Measurements from ENCODE around the gene DOCK9. TPM values are rescaled to one million over a fixed set of nuclear protein-coding genes. Genes with fewer than 3 reads are reported as not detected.

Gene DOCK9
- total RNA-seq, 4 donors from 2014 or later: 121 to 240 (median 200) TPM

GRCh38 chr13:98950705-98951104 lies 27.2 kb downstream of the DOCK9 start:
- peak in 1 of 2 donors; percentile 20 for DNase-seq (ENCODE audit: low spot score in 2 of 2)
- Histone ChIP-seq H3K27ac (no peak overlapping the region), H3K4me3 (no peak overlapping the region), H3K4me1 (peaks cover 15% of the 10 kb centered on the region), H3K36me3 (peaks cover 10% of the 10 kb centered on the region), H3K27me3 (no peaks in the 10 kb centered on the region), H3K9me3 (no peaks in the 10 kb centered on the region)
- no peak for TF ChIP-seq CTCF (IDR thresholded peaks at IDR 0.05)
- TF ChIP-seq EP300 (IDR thresholded peaks at IDR 0.05): no peak
- TF ChIP-seq POLR2A (IDR thresholded peaks at IDR 0.05): no peak
- no peak for TF ChIP-seq POLR2AphosphoS5 (IDR thresholded peaks at IDR 0.05)
- 95% methylated on average over 7 of the region's 7 CpGs for WGBS

GRCh38 chr13:98947925-98948324 lies 29.9 kb downstream of the DOCK9 start:
- Histone ChIP-seq H3K4me1 (peaks cover 20% of the 10 kb centered on the region), H3K4me3 (no peak overlapping the region), H3K9me3 (no peaks in the 10 kb centered on the region), H3K27ac (no peak overlapping the region), H3K27me3 (no peaks in the 10 kb centered on the region), H3K36me3 (no peaks in the 10 kb centered on the region)
- 29% methylated on average over 1 of the region's 1 CpG for WGBS
- TF ChIP-seq EP300 (IDR thresholded peaks at IDR 0.05): no peak
- DNase-seq (ENCODE audit: low spot score in 2 of 2): no peak

GRCh38 chr13:98945863-98946605 lies 31.8 kb downstream of the DOCK9 start:
- no peak for TF ChIP-seq POLR2AphosphoS5 (IDR thresholded peaks at IDR 0.05)
- TF ChIP-seq EP300 (IDR thresholded peaks at IDR 0.05): no peak
- TF ChIP-seq POLR2A (IDR thresholded peaks at IDR 0.05): no peak
- WGBS: 96% methylated on average over 9 of the region's 9 CpGs
- Histone ChIP-seq H3K9me3 (no peaks in the 10 kb centered on the region), H3K4me1 (peaks cover 35% of the 10 kb centered on the region), H3K36me3 (no peaks in the 10 kb centered on the region), H3K4me3 (no peak overlapping the region), H3K27ac (no peak overlapping the region), H3K27me3 (no peaks in the 10 kb centered on the region)
- no peak for DNase-seq (ENCODE audit: low spot score in 2 of 2)

GRCh38 chr13:98944336-98944735 lies 33.5 kb downstream of the DOCK9 start:
- H3K9me3 ChIP-seq: no peaks in the 10 kb centered on the region
- TF ChIP-seq CTCF (IDR thresholded peaks at IDR 0.05): no peak
- no peak for TF ChIP-seq POLR2A (IDR thresholded peaks at IDR 0.05)
- TF ChIP-seq EP300 (IDR thresholded peaks at IDR 0.05): no peak
- TF ChIP-seq POLR2AphosphoS5 (IDR thresholded peaks at IDR 0.05): no peak
- H3K27me3 ChIP-seq: no peaks in the 10 kb centered on the region
- no peak for DNase-seq (ENCODE audit: low spot score in 2 of 2)
- H3K27ac ChIP-seq: no peak overlapping the region
- WGBS: 82% methylated on average over 5 of the region's 5 CpGs
- no peaks in the 10 kb centered on the region for H3K36me3 ChIP-seq
- H3K4me1 ChIP-seq: peaks cover 52% of the 10 kb centered on the region
- no peak overlapping the region for H3K4me3 ChIP-seq

- DNase-seq (ENCODE audit: low spot score in 2 of 2): peak in 1 of 2 donors; percentile 78
- TF ChIP-seq POLR2AphosphoS5 (IDR thresholded peaks at IDR 0.05) (no peak), POLR2A (IDR thresholded peaks at IDR 0.05) (no peak), EP300 (IDR thresholded peaks at IDR 0.05) (no peak), CTCF (IDR thresholded peaks at IDR 0.05) (no peak)
- no peaks in the 10 kb centered on the region for H3K36me3 ChIP-seq
- H3K9me3 ChIP-seq: no peaks in the 10 kb centered on the region
- no peak overlapping the region for H3K27ac ChIP-seq
- H3K4me3 ChIP-seq: no peak overlapping the region
- 61% methylated on average over 3 of the region's 3 CpGs for WGBS
- H3K4me1 ChIP-seq: peaks cover 63% of the 10 kb centered on the region
- H3K27me3 ChIP-seq: no peaks in the 10 kb centered on the region
These were observed 34.9 kb downstream of the DOCK9 start for GRCh38 chr13:98942997-98943396.

- 82% methylated on average over 7 of the region's 7 CpGs for WGBS
- no peak overlapping the region for H3K4me3 ChIP-seq
- no peaks in the 10 kb centered on the region for H3K9me3 ChIP-seq
- DNase-seq (ENCODE audit: low spot score in 2 of 2): no peak
- peaks cover 59% of the 10 kb centered on the region for H3K4me1 ChIP-seq
- no peaks in the 10 kb centered on the region for H3K36me3 ChIP-seq
- H3K27ac ChIP-seq: no peak overlapping the region
- no peak for TF ChIP-seq POLR2A (IDR thresholded peaks at IDR 0.05)
- no peak for TF ChIP-seq CTCF (IDR thresholded peaks at IDR 0.05)
- TF ChIP-seq EP300 (IDR thresholded peaks at IDR 0.05): no peak
- TF ChIP-seq POLR2AphosphoS5 (IDR thresholded peaks at IDR 0.05): no peak
- no peaks in the 10 kb centered on the region for H3K27me3 ChIP-seq
These were observed 35.4 kb downstream of the DOCK9 start for GRCh38 chr13:98942485-98942884.

Measured in suprapubic skin (tissue), 4 donors.